SH-SY5Y (cell line): Measurements from ENCODE around the gene CDK14.

Experiments
- GATA2 ChIP-seq: IDR thresholded peaks from 2 replicates; pipeline ENCODE4 v1.6.1; 2011; ENCODE audit warnings: mild to moderate bottlenecking, low read depth, low read length
- GATA3 ChIP-seq: IDR thresholded peaks from 2 replicates; pipeline ENCODE4 v1.6.1; 2011; ENCODE audit warnings: low read depth, mild to moderate bottlenecking, low read length, moderate library complexity

- TF ChIP-seq GATA2 (no peak), GATA3 (no peak)
These were observed 114.3 kb downstream of the CDK14 start for GRCh38 chr7:90710466-90710850.
